Measurements from ENCODE around the gene CCBE1. TPM values are rescaled to one million over a fixed set of nuclear protein-coding genes. Genes with fewer than 3 reads are reported as not detected.

CCBE1 gene
- total and polyA plus RNA-seq, 2 of the 4 experiments (the other 2 are of a cell fraction): 64.8 to 148 TPM

GRCh38 chr18:59576541-59577385, 120.5 kb downstream of the CCBE1 start:
- dilution Hi-C loops (cut with HindIII; ENCODE audit: low sequenced_read_pairs, unreplicated experiment) (no loop called here), in situ Hi-C loops (cut with MboI; ENCODE audit: low sequenced_read_pairs) (no loop called here), intact Hi-C loops (cut with micrococcal nuclease) (no loop called here)
- Histone ChIP-seq H3K36me3 (ENCODE audit: control insufficient read depth, insufficient read depth, low read length) (no peaks in the 10 kb centered on the region), H3K27me3 (ENCODE audit: control insufficient read depth, insufficient read depth, low read length) (no peaks in the 10 kb centered on the region), H2AFZ (replicated peaks; ENCODE audit: low read length, poor library complexity) (no peak overlapping the region), H4K91ac (ENCODE audit: insufficient read depth, low read depth, low read length) (no peak overlapping the region), H2BK15ac (ENCODE audit: low read depth, low read length) (no peak overlapping the region), H3K4me2 (ENCODE audit: low read depth, low read length) (no peak overlapping the region), H3K9ac (ENCODE audit: low read depth, low read length) (no peak overlapping the region), H2AK5ac (ENCODE audit: low read depth, low read length) (no peak overlapping the region), H2BK120ac (ENCODE audit: low read depth, low read length) (no peak overlapping the region), H3K9me3 (ENCODE audit: control insufficient read depth, insufficient read depth, low read length) (no peaks in the 10 kb centered on the region), H2BK5ac (ENCODE audit: low read depth, low read length, poor library complexity, severe bottlenecking) (no peak overlapping the region), H3K9me1 (ENCODE audit: insufficient read depth, low read length) (peaks cover 7% of the 10 kb centered on the region; the same call in 1 of the 2 replicates), H3K4me1 (ENCODE audit: control insufficient read depth, insufficient read depth, low read length) (no peaks in the 10 kb centered on the region), H4K8ac (ENCODE audit: low read depth in 2 of 2, low read length in 2 of 2) (no peak overlapping the region), H4K5ac (ENCODE audit: low read depth, low read length) (no peak overlapping the region), H4K20me1 (ENCODE audit: insufficient read depth, low read length) (peaks cover 12% of the 10 kb centered on the region; the same call in 1 of the 2 replicates), H3K4ac (ENCODE audit: low read depth, low read length) (no peak overlapping the region), H2BK20ac (ENCODE audit: low read depth, low read length) (no peak overlapping the region), H3K14ac (replicated peaks; ENCODE audit: low read depth, low read length) (0 out of 2 replicates have a peak overlapping the region, but pooled peaks have one; percentile 19), H3K23ac (ENCODE audit: low read depth, low read length) (peak overlapping the region; percentile 71), H3K79me1 (ENCODE audit: low read depth in 1 of 2, low read length in 2 of 2) (peaks cover 36 to 50% of the 10 kb centered on the region in 2 experiments; a peak in 3 of 4 replicates), H3K4me3 (ENCODE audit: insufficient read depth, low read depth, low read length) (no peak overlapping the region), H3K18ac (ENCODE audit: low read depth, low read length) (no peak overlapping the region), H2AK9ac (replicated peaks; ENCODE audit: low read depth, low read length, poor library complexity) (no peak overlapping the region), H3K27ac (ENCODE audit: insufficient read depth, low read length) (no peak overlapping the region), H3K56ac (ENCODE audit: extremely low read depth, insufficient read depth, low read length) (no peak overlapping the region)
- whole genome bisulfite sequencing, 2 experiments (ENCODE audit: extremely low coverage in 2 of 2, insufficient read length in 1 of 2): no CpG with 5 or more reads among the region's 10 CpGs
- POLR2A ChIA-PET (ENCODE audit: unreplicated experiment): no interaction called here
- CTCF ChIA-PET: interaction anchor here (0.7 to 1.2 kb wide), 2 partner anchors 21 to 23 kb away, joined by 3 read pairs; no protein-coding TSS in a partner anchor
- DNase-seq: no peak
- ATAC-seq (ENCODE audit: low read depth): no peak
- TF ChIP-seq MAZ (IDR thresholded peaks at IDR 0.05; ENCODE audit: borderline replicate concordance, low read depth, low read length) (no peak), CHD1 (IDR thresholded peaks at IDR 0.05; ENCODE audit: low read depth, low read length) (no peak), SMC3 (IDR thresholded peaks at IDR 0.05; ENCODE audit: low read depth, low read length) (no peak), NFE2L2 (IDR thresholded peaks at IDR 0.05; ENCODE audit: low read depth, low read length) (no peak), RFX5 (IDR thresholded peaks at IDR 0.05; ENCODE audit: low read depth, low read length) (no peak), FOS (IDR thresholded peaks at IDR 0.05; ENCODE audit: low read depth, low read length) (no peak)
- TF ChIP-seq, protein P1, sequence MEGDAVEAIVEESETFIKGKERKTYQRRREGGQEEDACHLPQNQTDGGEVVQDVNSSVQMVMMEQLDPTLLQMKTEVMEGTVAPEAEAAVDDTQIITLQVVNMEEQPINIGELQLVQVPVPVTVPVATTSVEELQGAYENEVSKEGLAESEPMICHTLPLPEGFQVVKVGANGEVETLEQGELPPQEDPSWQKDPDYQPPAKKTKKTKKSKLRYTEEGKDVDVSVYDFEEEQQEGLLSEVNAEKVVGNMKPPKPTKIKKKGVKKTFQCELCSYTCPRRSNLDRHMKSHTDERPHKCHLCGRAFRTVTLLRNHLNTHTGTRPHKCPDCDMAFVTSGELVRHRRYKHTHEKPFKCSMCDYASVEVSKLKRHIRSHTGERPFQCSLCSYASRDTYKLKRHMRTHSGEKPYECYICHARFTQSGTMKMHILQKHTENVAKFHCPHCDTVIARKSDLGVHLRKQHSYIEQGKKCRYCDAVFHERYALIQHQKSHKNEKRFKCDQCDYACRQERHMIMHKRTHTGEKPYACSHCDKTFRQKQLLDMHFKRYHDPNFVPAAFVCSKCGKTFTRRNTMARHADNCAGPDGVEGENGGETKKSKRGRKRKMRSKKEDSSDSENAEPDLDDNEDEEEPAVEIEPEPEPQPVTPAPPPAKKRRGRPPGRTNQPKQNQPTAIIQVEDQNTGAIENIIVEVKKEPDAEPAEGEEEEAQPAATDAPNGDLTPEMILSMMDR (conservative IDR thresholded peaks at IDR 0.05; ENCODE audit: low read depth, low read length): no peak
- TF ChIP-seq, protein P2, sequence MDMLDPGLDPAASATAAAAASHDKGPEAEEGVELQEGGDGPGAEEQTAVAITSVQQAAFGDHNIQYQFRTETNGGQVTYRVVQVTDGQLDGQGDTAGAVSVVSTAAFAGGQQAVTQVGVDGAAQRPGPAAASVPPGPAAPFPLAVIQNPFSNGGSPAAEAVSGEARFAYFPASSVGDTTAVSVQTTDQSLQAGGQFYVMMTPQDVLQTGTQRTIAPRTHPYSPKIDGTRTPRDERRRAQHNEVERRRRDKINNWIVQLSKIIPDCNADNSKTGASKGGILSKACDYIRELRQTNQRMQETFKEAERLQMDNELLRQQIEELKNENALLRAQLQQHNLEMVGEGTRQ (IDR thresholded peaks at IDR 0.05; ENCODE audit: low read depth, low read length): no peak
- BruUV-seq (replicated peaks): no TSS peak

All from IMR-90 (cell line).